Ishikawa (cell line): ENCODE data around the gene PGC.

Source experiments
- CEBPB ChIP-seq: IDR thresholded peaks from 2 replicates; pipeline ENCODE4 v1.6.1; 2012
- CREB1 ChIP-seq: IDR thresholded peaks from 2 replicates; pipeline ENCODE4 v1.6.1; 2012; ENCODE audit warnings: low read depth
- EGR1 ChIP-seq: IDR thresholded peaks from 2 replicates; pipeline ENCODE4 v1.6.1; 2012
- EP300 ChIP-seq: IDR thresholded peaks from 2 replicates; pipeline ENCODE4 v1.6.1; 2012; ENCODE audit warnings: borderline replicate concordance
- FOXM1 ChIP-seq: IDR thresholded peaks from 2 replicates; pipeline ENCODE4 v1.6.1; 2012; ENCODE audit warnings: low read depth, borderline replicate concordance
- MAX ChIP-seq: IDR thresholded peaks from 2 replicates; pipeline ENCODE4 v1.6.1; 2012
- NFIC ChIP-seq: IDR thresholded peaks from 2 replicates; pipeline ENCODE4 v1.6.1; 2012
- RAD21 ChIP-seq: IDR thresholded peaks from 2 replicates; pipeline ENCODE4 v1.6.1; 2012; ENCODE audit warnings: low read depth
- TAF1 ChIP-seq: IDR thresholded peaks from 2 replicates; pipeline ENCODE4 v1.6.1; 2012; ENCODE audit warnings: low read depth, mild to moderate bottlenecking
- TCF12 ChIP-seq: IDR thresholded peaks from 2 replicates; pipeline ENCODE4 v1.6.1; 2012; ENCODE audit warnings: low read depth
- TEAD4 ChIP-seq: IDR thresholded peaks from 2 replicates; pipeline ENCODE4 v1.6.1; 2012
- USF1 ChIP-seq: IDR thresholded peaks from 2 replicates; pipeline ENCODE4 v1.6.1; 2012
- YY1 ChIP-seq: IDR thresholded peaks from 2 replicates; pipeline ENCODE4 v1.6.1; 2012; ENCODE audit warnings: low read depth
- ZBTB7A ChIP-seq: IDR thresholded peaks from 2 replicates; pipeline ENCODE4 v1.6.1; 2012; ENCODE audit warnings: low read depth
- TF ChIP-seq, protein P1 (sequence below): IDR thresholded peaks from 2 replicates; pipeline ENCODE4 v1.6.1; 2012; ENCODE audit warnings: low read depth, mild to moderate bottlenecking

Gene PGC

GRCh38 chr6:41746107-41746506 lies 1.1 kb downstream of the PGC start:
- TF ChIP-seq EGR1 (no peak), EP300 (no peak), CEBPB (no peak), USF1 (no peak), ZBTB7A (no peak), TCF12 (no peak), CREB1 (no peak), TEAD4 (no peak), NFIC (no peak), MAX (no peak), FOXM1 (no peak), RAD21 (no peak), TAF1 (no peak), YY1 (no peak)
- TF ChIP-seq, protein P1, sequence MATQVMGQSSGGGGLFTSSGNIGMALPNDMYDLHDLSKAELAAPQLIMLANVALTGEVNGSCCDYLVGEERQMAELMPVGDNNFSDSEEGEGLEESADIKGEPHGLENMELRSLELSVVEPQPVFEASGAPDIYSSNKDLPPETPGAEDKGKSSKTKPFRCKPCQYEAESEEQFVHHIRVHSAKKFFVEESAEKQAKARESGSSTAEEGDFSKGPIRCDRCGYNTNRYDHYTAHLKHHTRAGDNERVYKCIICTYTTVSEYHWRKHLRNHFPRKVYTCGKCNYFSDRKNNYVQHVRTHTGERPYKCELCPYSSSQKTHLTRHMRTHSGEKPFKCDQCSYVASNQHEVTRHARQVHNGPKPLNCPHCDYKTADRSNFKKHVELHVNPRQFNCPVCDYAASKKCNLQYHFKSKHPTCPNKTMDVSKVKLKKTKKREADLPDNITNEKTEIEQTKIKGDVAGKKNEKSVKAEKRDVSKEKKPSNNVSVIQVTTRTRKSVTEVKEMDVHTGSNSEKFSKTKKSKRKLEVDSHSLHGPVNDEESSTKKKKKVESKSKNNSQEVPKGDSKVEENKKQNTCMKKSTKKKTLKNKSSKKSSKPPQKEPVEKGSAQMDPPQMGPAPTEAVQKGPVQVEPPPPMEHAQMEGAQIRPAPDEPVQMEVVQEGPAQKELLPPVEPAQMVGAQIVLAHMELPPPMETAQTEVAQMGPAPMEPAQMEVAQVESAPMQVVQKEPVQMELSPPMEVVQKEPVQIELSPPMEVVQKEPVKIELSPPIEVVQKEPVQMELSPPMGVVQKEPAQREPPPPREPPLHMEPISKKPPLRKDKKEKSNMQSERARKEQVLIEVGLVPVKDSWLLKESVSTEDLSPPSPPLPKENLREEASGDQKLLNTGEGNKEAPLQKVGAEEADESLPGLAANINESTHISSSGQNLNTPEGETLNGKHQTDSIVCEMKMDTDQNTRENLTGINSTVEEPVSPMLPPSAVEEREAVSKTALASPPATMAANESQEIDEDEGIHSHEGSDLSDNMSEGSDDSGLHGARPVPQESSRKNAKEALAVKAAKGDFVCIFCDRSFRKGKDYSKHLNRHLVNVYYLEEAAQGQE: no peak

DNA sequence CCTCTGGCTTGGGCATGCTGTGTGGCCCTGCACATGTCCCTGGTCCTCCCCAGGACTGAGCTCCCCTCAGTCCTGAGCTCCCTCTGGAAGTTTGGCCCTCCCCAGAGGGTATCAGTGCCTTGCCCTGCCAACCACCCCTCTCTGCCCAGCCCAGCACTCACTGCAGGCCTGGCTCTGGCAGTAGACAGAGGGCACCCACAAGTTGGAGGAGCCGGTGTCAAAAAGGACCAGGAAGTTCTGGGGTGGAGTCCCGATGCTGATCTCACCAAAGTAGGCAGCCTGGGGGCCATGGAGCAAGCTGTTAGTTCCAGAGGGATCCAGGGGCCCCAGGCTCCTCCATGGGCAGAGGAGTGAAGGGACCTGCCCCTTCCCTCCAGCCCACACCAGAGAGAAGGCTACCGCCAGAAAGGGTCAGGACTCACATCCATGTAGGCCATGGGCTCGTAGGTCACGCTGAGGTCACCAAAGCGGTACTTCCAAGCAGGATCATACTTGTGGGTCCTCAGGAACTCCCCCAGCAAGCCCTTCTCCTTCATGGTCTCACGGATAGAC lies 2.9 kb downstream of the PGC start:
- TF ChIP-seq TEAD4 (no peak), FOXM1 (no peak), YY1 (no peak), RAD21 (no peak), MAX (no peak), TCF12 (no peak), EP300 (no peak), TAF1 (no peak), NFIC (no peak), USF1 (no peak), CEBPB (no peak), CREB1 (no peak), ZBTB7A (no peak)
- TF ChIP-seq, protein P1: no peak

- TF ChIP-seq TEAD4 (no peak), TAF1 (no peak), TCF12 (no peak), FOXM1 (no peak), CEBPB (no peak), EGR1 (no peak)
These were observed 3.6 kb downstream of the PGC start for GRCh38 chr6:41743406-41744235.

GRCh38 chr6:41741625-41742490 lies 5.3 kb downstream of the PGC start:
- TF ChIP-seq FOXM1: no peak
- TF ChIP-seq CEBPB: no peak
- no peak for TF ChIP-seq USF1
- TF ChIP-seq MAX: no peak
- no peak for TF ChIP-seq TCF12
- no peak for TF ChIP-seq EGR1
- TF ChIP-seq CREB1: no peak
- TF ChIP-seq EP300: no peak
- TF ChIP-seq, protein P1: no peak
- no peak for TF ChIP-seq TEAD4
- TF ChIP-seq NFIC: no peak
- no peak for TF ChIP-seq RAD21
- TF ChIP-seq ZBTB7A: no peak
- TF ChIP-seq TAF1: no peak
- TF ChIP-seq YY1: no peak
